GM12872 (cell line): Measurements from ENCODE around the gene RPL12.

ENCODE experiments used
- TF ChIP-seq, protein P1 (sequence below): IDR thresholded peaks from 3 replicates; pipeline ENCODE4 v1.5.1; 2011; ENCODE audit warnings: low read depth, mild to moderate bottlenecking, low read length, moderate library complexity; ENCODE audit not compliant: insufficient read depth

Gene RPL12

DNA sequence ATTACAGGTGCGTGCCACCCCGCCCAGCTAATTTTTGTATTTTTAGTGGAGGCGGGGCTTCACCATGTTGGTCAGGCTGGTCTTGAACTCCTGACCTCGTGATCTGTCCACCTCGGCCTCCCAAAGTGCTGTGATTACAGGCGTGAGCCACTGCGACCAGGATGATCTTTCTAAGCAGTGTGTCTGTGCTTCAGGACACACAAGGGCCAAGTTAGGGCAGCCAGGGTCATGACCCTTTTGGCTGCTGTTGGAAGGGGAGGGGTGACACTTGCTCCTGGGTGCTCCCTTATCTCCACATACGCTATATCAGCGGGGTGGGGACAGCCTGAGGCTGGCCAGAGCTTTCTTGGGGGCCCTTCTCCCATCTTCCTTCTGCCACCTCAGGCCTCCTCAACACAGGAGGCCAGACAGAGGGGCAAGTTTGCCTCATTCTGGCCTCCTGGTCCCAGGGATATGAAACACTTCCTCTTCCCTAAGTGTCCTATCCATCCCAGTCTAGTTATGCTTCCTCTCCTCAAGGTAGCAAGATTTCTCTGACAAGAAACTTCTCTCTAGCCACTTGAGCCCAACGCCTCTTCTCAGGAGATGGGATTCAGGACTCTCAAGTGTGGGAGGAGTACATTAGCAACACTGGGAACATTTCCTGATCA lies 28.9 kb downstream of the RPL12 start:
- TF ChIP-seq, protein P1, sequence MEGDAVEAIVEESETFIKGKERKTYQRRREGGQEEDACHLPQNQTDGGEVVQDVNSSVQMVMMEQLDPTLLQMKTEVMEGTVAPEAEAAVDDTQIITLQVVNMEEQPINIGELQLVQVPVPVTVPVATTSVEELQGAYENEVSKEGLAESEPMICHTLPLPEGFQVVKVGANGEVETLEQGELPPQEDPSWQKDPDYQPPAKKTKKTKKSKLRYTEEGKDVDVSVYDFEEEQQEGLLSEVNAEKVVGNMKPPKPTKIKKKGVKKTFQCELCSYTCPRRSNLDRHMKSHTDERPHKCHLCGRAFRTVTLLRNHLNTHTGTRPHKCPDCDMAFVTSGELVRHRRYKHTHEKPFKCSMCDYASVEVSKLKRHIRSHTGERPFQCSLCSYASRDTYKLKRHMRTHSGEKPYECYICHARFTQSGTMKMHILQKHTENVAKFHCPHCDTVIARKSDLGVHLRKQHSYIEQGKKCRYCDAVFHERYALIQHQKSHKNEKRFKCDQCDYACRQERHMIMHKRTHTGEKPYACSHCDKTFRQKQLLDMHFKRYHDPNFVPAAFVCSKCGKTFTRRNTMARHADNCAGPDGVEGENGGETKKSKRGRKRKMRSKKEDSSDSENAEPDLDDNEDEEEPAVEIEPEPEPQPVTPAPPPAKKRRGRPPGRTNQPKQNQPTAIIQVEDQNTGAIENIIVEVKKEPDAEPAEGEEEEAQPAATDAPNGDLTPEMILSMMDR = no peak

DNA sequence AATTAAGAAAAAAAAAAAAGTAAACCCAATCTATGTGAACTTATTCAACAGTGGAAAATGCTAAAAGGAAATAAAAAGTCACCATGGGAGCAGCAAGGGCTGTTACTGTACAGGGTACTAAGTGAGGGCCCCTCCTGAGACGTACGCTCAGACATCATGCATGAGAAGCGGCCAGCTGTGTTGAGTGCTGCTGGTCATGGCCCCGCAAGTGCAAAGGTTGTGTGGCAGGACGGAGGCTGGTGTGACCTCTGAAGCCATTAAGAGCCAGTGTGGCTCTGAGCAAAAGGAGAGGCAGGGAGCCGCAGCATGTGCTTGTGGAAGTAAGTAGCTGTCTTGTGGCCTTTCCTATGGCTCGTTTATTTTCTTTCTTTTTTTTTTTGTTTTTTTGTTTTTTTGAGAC lies 30.1 kb downstream of the RPL12 start:
- TF ChIP-seq, protein P1 = no peak

DNA sequence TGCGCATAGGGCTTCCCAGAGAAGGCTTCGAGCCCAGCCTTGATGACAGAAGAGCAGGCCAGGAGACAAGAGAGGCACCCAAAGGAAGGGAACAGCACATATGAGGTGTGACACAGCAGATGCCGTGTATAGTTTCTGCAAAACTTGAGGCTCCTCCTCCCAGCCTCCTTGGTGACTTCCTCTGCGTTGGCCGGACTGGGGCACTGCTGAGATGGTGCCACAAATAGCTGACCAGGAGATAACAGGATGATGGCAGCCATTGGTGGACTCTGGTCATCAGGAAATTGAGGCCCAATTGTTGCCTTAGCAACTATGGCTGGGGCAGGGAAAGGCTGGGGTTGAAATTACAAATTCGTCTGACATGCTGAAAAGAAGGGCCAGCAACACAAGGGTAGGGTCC lies 31.9 kb downstream of the RPL12 start:
- TF ChIP-seq, protein P1 = no peak

DNA sequence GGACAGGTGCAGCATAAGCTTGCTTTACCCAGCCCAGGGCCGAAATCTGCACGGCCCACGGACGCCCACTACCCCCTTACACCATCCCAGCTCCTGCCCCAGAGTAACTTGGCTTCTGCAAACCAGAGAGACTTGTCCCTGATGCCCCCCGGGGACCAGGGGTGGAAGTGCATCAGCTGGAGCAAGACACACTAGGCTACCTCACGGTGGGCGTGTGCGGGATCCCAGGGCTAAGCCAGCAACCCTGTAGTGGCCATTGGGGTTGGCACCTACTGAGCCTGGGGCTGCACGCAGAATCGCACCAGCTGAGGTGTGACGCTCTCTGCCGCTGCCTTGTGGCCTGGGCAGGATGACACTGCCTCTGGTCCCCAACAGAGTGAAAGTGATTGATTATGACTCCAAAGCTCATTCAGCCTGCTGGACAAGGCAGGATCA lies 33.2 kb downstream of the RPL12 start:
- TF ChIP-seq, protein P1 = peak; percentile 59

DNA sequence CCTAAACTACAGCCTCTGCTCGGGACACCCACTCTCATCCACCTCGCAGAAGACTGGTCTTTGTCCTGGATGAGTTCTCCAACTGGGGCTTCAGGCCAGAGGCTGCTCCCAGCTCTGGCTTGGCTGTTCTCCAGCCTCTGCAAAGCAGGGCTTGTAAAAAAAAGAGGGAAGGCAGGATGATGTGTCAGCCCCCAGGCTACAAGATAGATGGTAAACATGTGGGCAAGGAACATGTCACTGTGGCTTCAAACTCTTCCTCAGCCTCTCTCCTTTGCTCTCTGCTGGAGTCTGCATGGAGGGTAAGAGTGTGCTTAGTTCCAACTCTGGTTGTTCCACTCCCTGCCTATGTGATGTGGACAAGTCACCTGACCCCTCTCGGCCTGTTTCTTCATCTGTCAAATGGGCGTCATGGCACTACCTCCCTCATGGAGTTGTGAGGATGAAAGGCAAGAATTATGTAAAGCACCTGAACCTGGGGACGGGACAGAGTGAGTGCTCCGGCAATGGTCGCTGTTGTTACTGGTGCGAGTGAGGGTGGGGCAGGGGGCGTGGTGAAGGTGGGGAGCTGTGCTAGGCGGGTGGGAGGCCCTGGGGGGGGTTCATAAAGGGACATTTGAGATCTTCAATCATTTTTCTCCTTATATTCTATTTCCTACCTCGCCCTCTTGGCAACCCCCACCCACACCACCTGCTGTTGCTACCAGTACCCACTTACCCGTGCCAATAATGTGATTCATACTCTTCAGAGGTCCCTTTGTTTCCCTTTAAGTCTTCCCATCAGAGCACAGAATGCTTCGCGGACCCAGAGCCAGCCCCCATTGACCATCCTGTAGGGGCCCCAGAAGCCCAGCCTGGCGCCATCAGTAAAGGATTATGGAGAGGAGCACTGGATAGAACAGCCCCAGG lies 33.8 kb downstream of the RPL12 start:
- TF ChIP-seq, protein P1 = no peak

DNA sequence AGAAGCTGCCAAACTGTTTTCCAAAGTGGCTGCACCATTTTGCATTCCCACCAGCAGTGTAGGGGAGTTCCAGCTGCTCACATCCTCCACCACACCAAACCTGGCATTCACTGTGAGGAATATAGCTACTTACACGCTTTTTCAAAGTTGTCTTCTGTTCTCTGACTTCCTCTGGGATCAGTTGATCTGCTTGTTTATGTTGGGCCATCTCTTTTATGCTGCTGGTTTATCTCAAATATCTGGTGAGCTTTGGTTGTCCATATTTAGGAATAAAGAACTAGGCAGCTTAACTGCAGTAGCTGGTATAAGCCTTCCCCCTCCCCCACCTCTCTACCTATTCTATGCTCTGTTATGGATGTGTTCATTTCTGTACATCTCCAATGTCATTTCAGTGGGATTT lies 35.5 kb downstream of the RPL12 start:
- TF ChIP-seq, protein P1 = no peak

DNA sequence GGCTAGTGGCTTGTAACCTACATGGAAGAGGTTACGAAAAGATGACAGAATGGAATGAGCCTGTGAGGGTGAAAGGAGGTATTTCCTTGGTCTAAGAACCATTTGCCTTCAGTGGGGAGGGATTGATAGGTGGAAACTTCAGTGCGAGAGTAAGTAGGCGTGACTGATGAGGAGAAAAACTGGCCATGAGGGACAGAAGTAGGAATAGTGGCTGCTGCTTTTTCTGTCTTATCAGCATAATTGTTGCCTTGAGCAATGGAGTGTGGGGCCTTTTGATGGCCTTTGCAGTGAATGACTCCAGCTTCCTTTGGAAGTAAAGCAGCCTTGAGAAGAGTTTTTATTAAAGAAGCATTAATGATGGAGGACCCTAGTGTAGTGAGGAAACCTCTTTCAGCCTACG lies 36.1 kb downstream of the RPL12 start:
- TF ChIP-seq, protein P1 = no peak
